ENCODE measurements around the gene RTTN.

DNA sequence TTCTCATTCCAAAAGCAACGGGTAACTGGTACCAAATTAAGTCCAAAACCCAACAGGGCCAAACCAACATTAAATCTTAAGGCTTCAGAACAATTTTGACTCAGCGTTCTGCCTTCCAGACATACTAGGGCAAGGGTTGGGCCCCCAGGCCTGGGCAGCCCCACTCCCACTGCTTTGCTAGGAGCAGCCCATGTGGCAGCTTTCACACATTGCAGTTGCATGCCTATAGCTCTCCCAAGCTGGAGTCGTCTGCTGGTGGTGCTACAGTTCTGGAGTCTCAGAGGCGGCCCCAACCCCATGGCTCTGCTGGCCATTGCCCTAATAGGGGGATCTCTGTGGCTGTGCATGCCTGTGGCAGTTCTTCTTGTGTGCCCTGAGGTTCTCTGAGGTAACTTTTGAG lies 220.2 kb downstream of the RTTN start:
- TF ChIP-seq, protein P1, sequence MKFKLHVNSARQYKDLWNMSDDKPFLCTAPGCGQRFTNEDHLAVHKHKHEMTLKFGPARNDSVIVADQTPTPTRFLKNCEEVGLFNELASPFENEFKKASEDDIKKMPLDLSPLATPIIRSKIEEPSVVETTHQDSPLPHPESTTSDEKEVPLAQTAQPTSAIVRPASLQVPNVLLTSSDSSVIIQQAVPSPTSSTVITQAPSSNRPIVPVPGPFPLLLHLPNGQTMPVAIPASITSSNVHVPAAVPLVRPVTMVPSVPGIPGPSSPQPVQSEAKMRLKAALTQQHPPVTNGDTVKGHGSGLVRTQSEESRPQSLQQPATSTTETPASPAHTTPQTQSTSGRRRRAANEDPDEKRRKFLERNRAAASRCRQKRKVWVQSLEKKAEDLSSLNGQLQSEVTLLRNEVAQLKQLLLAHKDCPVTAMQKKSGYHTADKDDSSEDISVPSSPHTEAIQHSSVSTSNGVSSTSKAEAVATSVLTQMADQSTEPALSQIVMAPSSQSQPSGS (CRISPR knock-in tag; IDR thresholded peaks at IDR 0.05): no peak
- no peak for TF ChIP-seq CHD4 (IDR thresholded peaks at IDR 0.05; ENCODE audit: insufficient read depth, insufficient replicate concordance, low read depth, low read length, poor library complexity, severe bottlenecking)
